PFSK-1 (cell line): ENCODE data around the gene THSD7B.

Source experiments
- REST ChIP-seq, 2 experiments: IDR thresholded peaks; 2 replicates each; pipeline versions ENCODE4 v1.6.1 to v1.8.0; 2011 to 2012; ENCODE audit warnings: low read depth in 2 of 2, low read length in 2 of 2, control low read depth in 1 of 2, inconsistent platforms in 1 of 2, mild to moderate bottlenecking in 1 of 2, moderate library complexity in 1 of 2; ENCODE audit not compliant: insufficient read depth in 1 of 2
- TAF1 ChIP-seq: IDR thresholded peaks from 2 replicates; pipeline ENCODE4 v1.6.1; 2012; ENCODE audit warnings: low read length, control low read depth, borderline replicate concordance; ENCODE audit not compliant: insufficient read depth

GRCh38 chr2:136966485-136966884 lies 201.1 kb downstream of the THSD7B start:
- no peak for TF ChIP-seq TAF1
- no peak for TF ChIP-seq REST (IDR thresholded peaks at IDR 0.05; ENCODE audit: insufficient read depth in 1 of 2, low read depth in 2 of 2, low read length in 2 of 2)
